Neural progenitor cell (in vitro differentiated cells): Measurements from ENCODE around the gene FAHD1. TPM values are rescaled to one million over a fixed set of nuclear protein-coding genes. Genes with fewer than 3 reads are reported as not detected.

Source experiments
- DNase-seq: peaks from one replicate; pipeline ENCODE4 v3.0.0-alpha.2; 2016; ENCODE audit warnings: low spot score
- H2AFZ ChIP-seq: fragments of 200-600 bp; sonication (generic); replicated peaks from 2 replicates; pipeline ENCODE4 v1.6.1; 2016; ENCODE audit warnings: antibody characterized with exemption
- H3F3A ChIP-seq: fragments of 200-600 bp; sonication (generic); 2 replicates; pipeline ENCODE4 v1.6.1; 2016; ENCODE audit warnings: antibody characterized with exemption, low read depth
- H3K27ac ChIP-seq: fragments of 200-600 bp; sonication (generic); 2 replicates; pipeline ENCODE4 v1.5.1; 2016; ENCODE audit warnings: mild to moderate bottlenecking
- H3K27me3 ChIP-seq: fragments of 200-600 bp; sonication (generic); 2 replicates; pipeline ENCODE4 v1.6.1; 2016; ENCODE audit warnings: mild to moderate bottlenecking, moderate library complexity
- H3K36me3 ChIP-seq: fragments of 200-600 bp; sonication (generic); 2 replicates; pipeline ENCODE4 v1.5.1; 2016
- H3K4me1 ChIP-seq: fragments of 200-600 bp; sonication (generic); 2 replicates; pipeline ENCODE4 v1.6.1; 2016; ENCODE audit warnings: mixed run types
- H3K4me2 ChIP-seq: fragments of 200-600 bp; sonication (generic); 2 replicates; pipeline ENCODE4 v1.6.1; 2016
- H3K4me3 ChIP-seq: fragments of 200-600 bp; sonication (generic); 2 replicates; pipeline ENCODE4 v1.5.1; 2016
- H3K79me2 ChIP-seq: fragments of 200-600 bp; sonication (generic); 2 replicates; pipeline ENCODE4 v1.6.1; 2016; ENCODE audit warnings: low read depth
- H3K9ac ChIP-seq: fragments of 200-600 bp; sonication (generic); 2 replicates; pipeline ENCODE4 v1.6.1; 2016
- H3K9me3 ChIP-seq: fragments of 200-600 bp; sonication (generic); 2 replicates; pipeline ENCODE4 v1.5.1; 2016; ENCODE audit warnings: low read depth
- H4K20me1 ChIP-seq: fragments of 200-600 bp; sonication (generic); 2 replicates; pipeline ENCODE4 v1.6.1; 2016; ENCODE audit warnings: low read depth
- H3K27ac Mint-ChIP-seq: 3 replicates; pipeline ENCODE4 v1.8.0; 2021; ENCODE audit warnings: mixed read lengths
- H3K27me3 Mint-ChIP-seq: 2 replicates; pipeline ENCODE4 v1.8.0; 2022; ENCODE audit warnings: low read depth, mild to moderate bottlenecking, inconsistent platforms, moderate library complexity, mixed read lengths; ENCODE audit not compliant: insufficient read depth
- H3K36me3 Mint-ChIP-seq: 3 replicates; pipeline ENCODE4 v1.8.0; 2021; ENCODE audit warnings: mixed read lengths
- H3K4me1 Mint-ChIP-seq: 3 replicates; pipeline ENCODE4 v1.8.0; 2021; ENCODE audit warnings: mixed read lengths
- H3K4me3 Mint-ChIP-seq: 3 replicates; pipeline ENCODE4 v1.8.0; 2021; ENCODE audit warnings: mild to moderate bottlenecking, moderate library complexity, mixed read lengths
- H3K9me3 Mint-ChIP-seq: 3 replicates; pipeline ENCODE4 v1.8.0; 2020; ENCODE audit warnings: mixed read lengths
- EZH2 ChIP-seq: fragments of 200-600 bp; sonication (generic); IDR thresholded peaks from 2 replicates; pipeline ENCODE4 v1.6.1; 2017; ENCODE audit warnings: antibody characterized with exemption, mild to moderate bottlenecking, moderate library complexity
- EZH2phosphoT487 ChIP-seq: fragments of 200-600 bp; sonication (generic); IDR thresholded peaks from 2 replicates; pipeline ENCODE4 v1.6.1; 2017; ENCODE audit warnings: antibody characterized with exemption
- total RNA-seq: library from RNA; depleted of rRNA; stranded (reverse); fragments of >200 nt; gene quantifications from 2 replicates; pipeline ENCODE4 v1.2.3, GENCODE V29; 2015; ENCODE audit warnings: low replicate concordance
- TF ChIP-seq, protein P1 (sequence below): fragments of 200-600 bp; sonication (generic); IDR thresholded peaks from 2 replicates; pipeline ENCODE4 v1.5.1; 2017; ENCODE audit warnings: antibody characterized with exemption, mild to moderate bottlenecking

FAHD1 gene
- total RNA-seq, 1 donor from 2014 or later: 21.6 TPM

DNA sequence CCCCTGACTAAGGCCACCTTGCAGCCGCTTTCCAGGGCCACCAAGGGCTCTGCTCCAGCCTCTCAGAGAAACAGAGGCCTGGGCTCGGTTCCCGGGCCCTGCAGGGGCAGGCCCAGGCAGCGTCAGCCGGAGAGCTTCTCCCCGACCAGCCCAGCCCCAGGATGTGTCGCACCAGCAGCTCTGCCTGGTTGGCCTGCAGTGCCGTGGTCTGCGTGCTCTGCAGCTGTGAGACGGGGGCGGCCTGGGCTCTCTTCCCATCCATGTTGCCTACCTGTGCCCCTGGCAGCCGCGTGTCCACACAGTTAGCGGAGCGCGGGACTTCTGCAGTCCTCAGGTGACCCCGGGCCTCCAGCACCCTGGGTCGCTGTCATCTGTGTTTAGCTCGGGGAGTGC is 38.3 kb upstream of the FAHD1 start:
- Mint-ChIP-seq H3K36me3 (peaks cover 4% of the 10 kb centered on the region), H3K9me3 (no peaks in the 10 kb centered on the region), H3K4me3 (peak overlapping the region; percentile 48), H3K27ac (no peak overlapping the region), H3K27me3 (peaks cover 2% of the 10 kb centered on the region), H3K4me1 (peaks cover 2% of the 10 kb centered on the region)
- no peak overlapping the region for H2AFZ ChIP-seq
- H3K4me2 ChIP-seq: no peak overlapping the region
- no peaks in the 10 kb centered on the region for H3F3A ChIP-seq
- H3K4me1 ChIP-seq: no peaks in the 10 kb centered on the region
- no peaks in the 10 kb centered on the region for H3K36me3 ChIP-seq
- no peak overlapping the region for H3K4me3 ChIP-seq
- H3K9me3 ChIP-seq: no peaks in the 10 kb centered on the region
- H3K27ac ChIP-seq: no peak overlapping the region
- H4K20me1 ChIP-seq: peaks cover 18% of the 10 kb centered on the region
- H3K9ac ChIP-seq: no peak overlapping the region
- no peak for DNase-seq
- no peak for TF ChIP-seq EZH2
- no peak for TF ChIP-seq EZH2phosphoT487
- TF ChIP-seq, protein P1, sequence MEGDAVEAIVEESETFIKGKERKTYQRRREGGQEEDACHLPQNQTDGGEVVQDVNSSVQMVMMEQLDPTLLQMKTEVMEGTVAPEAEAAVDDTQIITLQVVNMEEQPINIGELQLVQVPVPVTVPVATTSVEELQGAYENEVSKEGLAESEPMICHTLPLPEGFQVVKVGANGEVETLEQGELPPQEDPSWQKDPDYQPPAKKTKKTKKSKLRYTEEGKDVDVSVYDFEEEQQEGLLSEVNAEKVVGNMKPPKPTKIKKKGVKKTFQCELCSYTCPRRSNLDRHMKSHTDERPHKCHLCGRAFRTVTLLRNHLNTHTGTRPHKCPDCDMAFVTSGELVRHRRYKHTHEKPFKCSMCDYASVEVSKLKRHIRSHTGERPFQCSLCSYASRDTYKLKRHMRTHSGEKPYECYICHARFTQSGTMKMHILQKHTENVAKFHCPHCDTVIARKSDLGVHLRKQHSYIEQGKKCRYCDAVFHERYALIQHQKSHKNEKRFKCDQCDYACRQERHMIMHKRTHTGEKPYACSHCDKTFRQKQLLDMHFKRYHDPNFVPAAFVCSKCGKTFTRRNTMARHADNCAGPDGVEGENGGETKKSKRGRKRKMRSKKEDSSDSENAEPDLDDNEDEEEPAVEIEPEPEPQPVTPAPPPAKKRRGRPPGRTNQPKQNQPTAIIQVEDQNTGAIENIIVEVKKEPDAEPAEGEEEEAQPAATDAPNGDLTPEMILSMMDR: no peak
- peaks cover 21% of the 10 kb centered on the region for H3K79me2 ChIP-seq
- H3K27me3 ChIP-seq: no peaks in the 10 kb centered on the region

DNA sequence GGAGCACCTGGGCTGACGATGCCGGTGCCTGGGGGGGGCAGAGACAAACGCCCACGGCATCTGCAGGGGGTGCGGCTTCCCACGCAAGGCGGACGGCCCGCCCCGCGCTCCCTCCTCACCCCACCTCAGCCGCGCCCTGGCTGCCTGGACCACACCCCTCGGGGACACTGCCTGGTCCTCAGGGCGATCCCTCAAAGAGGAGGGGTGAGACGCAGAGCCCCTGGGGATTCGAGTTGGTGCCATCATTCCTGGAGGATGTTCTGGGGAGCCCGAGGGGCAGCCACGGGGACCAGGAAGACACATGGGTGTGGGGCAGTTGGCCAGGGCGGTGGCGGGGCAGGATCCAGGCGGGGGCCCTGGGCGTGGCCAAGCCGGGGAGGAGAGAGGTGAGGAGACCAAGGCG is 37.4 kb upstream of the FAHD1 start:
- TF ChIP-seq EZH2 (no peak), EZH2phosphoT487 (no peak)
- TF ChIP-seq, protein P1: no peak
- no peaks in the 10 kb centered on the region for H3K9me3 Mint-ChIP-seq
- H3K36me3 ChIP-seq: no peaks in the 10 kb centered on the region
- no peak overlapping the region for H2AFZ ChIP-seq
- H3K27me3 Mint-ChIP-seq: peaks cover 2% of the 10 kb centered on the region
- H3K27me3 ChIP-seq: no peaks in the 10 kb centered on the region
- no peak overlapping the region for H3K9ac ChIP-seq
- H3F3A ChIP-seq: no peaks in the 10 kb centered on the region
- H3K4me3 ChIP-seq: no peak overlapping the region
- H3K4me2 ChIP-seq: no peak overlapping the region
- H4K20me1 ChIP-seq: peaks cover 8% of the 10 kb centered on the region
- H3K27ac Mint-ChIP-seq: no peak overlapping the region
- no peak overlapping the region for H3K4me3 Mint-ChIP-seq
- peaks cover 2% of the 10 kb centered on the region for H3K4me1 Mint-ChIP-seq
- H3K79me2 ChIP-seq: peaks cover 12% of the 10 kb centered on the region
- H3K4me1 ChIP-seq: no peaks in the 10 kb centered on the region
- DNase-seq: no peak
- peaks cover 4% of the 10 kb centered on the region for H3K36me3 Mint-ChIP-seq
- H3K9me3 ChIP-seq: no peaks in the 10 kb centered on the region
- H3K27ac ChIP-seq: no peak overlapping the region

DNA sequence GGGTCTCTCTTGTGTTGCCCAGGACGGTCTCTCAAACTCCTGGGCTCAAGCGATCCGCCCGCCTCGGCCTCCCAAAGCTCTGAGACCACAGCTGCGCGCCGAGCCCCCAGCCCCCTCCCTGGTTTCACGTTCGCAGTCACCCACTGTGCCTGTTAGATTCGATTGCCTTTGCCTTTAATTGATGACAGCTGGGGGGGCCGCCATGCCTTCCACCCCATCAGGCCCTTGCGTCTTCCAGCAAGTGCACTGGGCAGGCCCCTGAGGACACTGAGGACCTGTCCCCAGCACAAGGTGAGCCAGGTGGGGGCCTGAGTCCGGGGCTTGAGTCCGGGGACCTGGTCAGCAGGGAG is 36.8 kb upstream of the FAHD1 start:
- no peak overlapping the region for H2AFZ ChIP-seq
- no peaks in the 10 kb centered on the region for H3K36me3 ChIP-seq
- H3K9me3 ChIP-seq: no peaks in the 10 kb centered on the region
- peaks cover 4% of the 10 kb centered on the region for H3K36me3 Mint-ChIP-seq
- peaks cover 3% of the 10 kb centered on the region for H4K20me1 ChIP-seq
- no peaks in the 10 kb centered on the region for H3K4me1 ChIP-seq
- no peaks in the 10 kb centered on the region for H3K27me3 ChIP-seq
- no peaks in the 10 kb centered on the region for H3F3A ChIP-seq
- no peaks in the 10 kb centered on the region for H3K9me3 Mint-ChIP-seq
- no peaks in the 10 kb centered on the region for H3K4me1 Mint-ChIP-seq
- no peak overlapping the region for H3K4me3 ChIP-seq
- peaks cover 6% of the 10 kb centered on the region for H3K79me2 ChIP-seq
- no peak overlapping the region for H3K9ac ChIP-seq
- no peak overlapping the region for H3K27ac ChIP-seq
- no peak overlapping the region for H3K4me2 ChIP-seq
- DNase-seq: no peak
- H3K27me3 Mint-ChIP-seq: peaks cover 2% of the 10 kb centered on the region
- TF ChIP-seq EZH2 (no peak), EZH2phosphoT487 (no peak)
- TF ChIP-seq, protein P1: no peak
- H3K27ac Mint-ChIP-seq: no peak overlapping the region
- H3K4me3 Mint-ChIP-seq: no peak overlapping the region
